ENCODE data around the gene RERE.

RERE gene

GRCh38 chr1:8462371-8462892, 355.0 kb downstream of the RERE start:
- H3K27me3 ChIP-seq, result no peaks in the 10 kb centered on the region
- no peak for TF ChIP-seq CTCF (IDR thresholded peaks at IDR 0.05; ENCODE audit: low read depth, low read length)
- no peaks in the 10 kb centered on the region for H3K36me3 ChIP-seq
- H3K9me3 ChIP-seq, result no peaks in the 10 kb centered on the region
- no peaks in the 10 kb centered on the region for H3K4me1 ChIP-seq
- no peak for DNase-seq
- H3K4me3 ChIP-seq (ENCODE audit: low read depth, low read length), result no peak overlapping the region

GRCh38 chr1:8461351-8462110, 355.9 kb downstream of the RERE start:
- no peaks in the 10 kb centered on the region for H3K36me3 ChIP-seq
- H3K4me3 ChIP-seq (ENCODE audit: low read depth, low read length), result no peak overlapping the region
- H3K9me3 ChIP-seq, result no peaks in the 10 kb centered on the region
- no peaks in the 10 kb centered on the region for H3K4me1 ChIP-seq
- no peak for DNase-seq
- no peak for TF ChIP-seq CTCF (IDR thresholded peaks at IDR 0.05; ENCODE audit: low read depth, low read length)
- no peaks in the 10 kb centered on the region for H3K27me3 ChIP-seq

GRCh38 chr1:8460784-8461183, 356.7 kb downstream of the RERE start:
- H3K9me3 ChIP-seq, result no peaks in the 10 kb centered on the region
- H3K4me3 ChIP-seq (ENCODE audit: low read depth, low read length), result no peak overlapping the region
- H3K4me1 ChIP-seq, result no peaks in the 10 kb centered on the region
- no peak for DNase-seq
- no peaks in the 10 kb centered on the region for H3K27me3 ChIP-seq
- no peak for TF ChIP-seq CTCF (IDR thresholded peaks at IDR 0.05; ENCODE audit: low read depth, low read length)
- H3K36me3 ChIP-seq, result no peaks in the 10 kb centered on the region

- Histone ChIP-seq H3K27me3 (no peaks in the 10 kb centered on the region), H3K9me3 (no peaks in the 10 kb centered on the region), H3K36me3 (no peaks in the 10 kb centered on the region), H3K4me1 (no peaks in the 10 kb centered on the region), H3K4me3 (ENCODE audit: low read depth, low read length) (no peak overlapping the region)
- no peak for TF ChIP-seq CTCF (IDR thresholded peaks at IDR 0.05; ENCODE audit: low read depth, low read length)
- DNase-seq, result no peak
Measured at GRCh38 chr1:8460132-8460544, 357.3 kb downstream of the RERE start.

- no peaks in the 10 kb centered on the region for H3K9me3 ChIP-seq
- DNase-seq, result no peak
- H3K4me3 ChIP-seq (ENCODE audit: low read depth, low read length), result no peak overlapping the region
- no peaks in the 10 kb centered on the region for H3K4me1 ChIP-seq
- H3K27me3 ChIP-seq, result no peaks in the 10 kb centered on the region
- no peaks in the 10 kb centered on the region for H3K36me3 ChIP-seq
- TF ChIP-seq CTCF (IDR thresholded peaks at IDR 0.05; ENCODE audit: low read depth, low read length), result no peak
Measured at GRCh38 chr1:8458607-8459006, 358.8 kb downstream of the RERE start.

GRCh38 chr1:8457760-8458381, 359.6 kb downstream of the RERE start:
- no peaks in the 10 kb centered on the region for H3K27me3 ChIP-seq
- no peaks in the 10 kb centered on the region for H3K9me3 ChIP-seq
- H3K4me3 ChIP-seq (ENCODE audit: low read depth, low read length), result no peak overlapping the region
- TF ChIP-seq CTCF (IDR thresholded peaks at IDR 0.05; ENCODE audit: low read depth, low read length), result no peak
- DNase-seq, result no peak
- no peaks in the 10 kb centered on the region for H3K36me3 ChIP-seq
- H3K4me1 ChIP-seq, result no peaks in the 10 kb centered on the region
